Measurements from ENCODE around the gene ZCCHC3.

The ZCCHC3 gene

DNA sequence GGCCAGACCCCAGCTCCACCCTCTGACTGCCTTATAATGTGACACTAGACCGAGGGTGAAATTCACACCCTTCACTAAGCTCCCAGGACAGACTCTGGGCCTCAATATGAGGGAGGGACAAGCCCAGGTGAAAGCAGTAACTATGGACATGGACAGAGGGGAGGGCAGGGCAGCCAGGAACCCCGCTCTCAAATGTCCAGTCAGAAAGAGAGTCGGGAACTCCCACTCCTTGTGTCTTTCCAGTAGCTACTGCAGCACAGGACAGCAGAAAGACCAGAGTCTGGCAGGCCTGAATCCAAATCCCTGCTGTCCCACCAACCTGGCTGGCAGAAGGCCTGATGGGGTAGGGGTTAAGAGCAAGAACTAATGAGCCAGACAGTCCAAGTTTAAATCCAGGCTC, 13.2 kb upstream of the ZCCHC3 start:
- DNase-seq, result no peak

- no peak for DNase-seq
Measured at GRCh38 chr20:286508-286907, 10.9 kb upstream of the ZCCHC3 start.

- no peak for DNase-seq
Measured at GRCh38 chr20:288956-289692, 8.2 kb upstream of the ZCCHC3 start.

- DNase-seq, result no peak
Measured at GRCh38 chr20:289693-290083, 7.7 kb upstream of the ZCCHC3 start.

DNA sequence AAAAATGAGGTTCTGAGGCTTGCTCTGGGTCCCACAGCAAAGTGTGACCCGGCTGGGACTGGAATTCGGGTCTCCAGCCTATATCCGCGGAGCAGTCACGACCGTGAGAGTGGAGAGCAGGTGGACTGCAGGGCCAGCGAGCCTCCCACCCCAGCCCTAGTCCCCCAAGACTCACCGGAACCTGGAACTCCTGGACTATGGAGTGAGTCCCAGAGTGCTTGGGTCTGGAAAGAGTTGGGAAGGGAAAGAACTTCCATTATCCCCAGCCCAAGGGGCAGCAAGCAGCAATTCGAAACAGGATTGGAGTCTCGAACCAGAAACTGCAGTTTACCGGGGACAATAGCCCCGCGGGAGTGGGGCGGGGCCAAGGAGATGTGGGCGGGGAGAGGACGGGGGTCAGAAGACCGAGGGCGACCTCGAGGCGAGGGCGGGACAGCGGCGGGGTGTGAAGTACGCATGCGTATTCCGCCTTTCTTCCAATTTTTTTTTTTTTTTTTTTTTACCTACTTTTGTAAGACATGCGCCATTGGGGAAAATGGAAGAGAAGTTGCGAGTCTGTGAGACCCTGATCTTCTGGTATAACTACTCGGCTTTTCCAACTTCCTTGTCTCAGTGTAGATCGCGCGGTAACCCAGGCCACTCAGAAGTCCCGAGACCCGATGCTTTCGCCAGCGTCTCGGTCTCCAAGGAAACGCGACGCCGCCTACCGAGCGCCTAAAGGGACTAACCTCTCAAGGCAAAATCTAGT, 7.1 kb upstream of the ZCCHC3 start, which contains the start of gene C20orf96:
Gene C20orf96 (minus strand): TSS at position 667 of the 748 bp plus-strand sequence. CDS start 140 bp downstream, at position 527.
- DNase-seq, result peak; percentile 75

DNA sequence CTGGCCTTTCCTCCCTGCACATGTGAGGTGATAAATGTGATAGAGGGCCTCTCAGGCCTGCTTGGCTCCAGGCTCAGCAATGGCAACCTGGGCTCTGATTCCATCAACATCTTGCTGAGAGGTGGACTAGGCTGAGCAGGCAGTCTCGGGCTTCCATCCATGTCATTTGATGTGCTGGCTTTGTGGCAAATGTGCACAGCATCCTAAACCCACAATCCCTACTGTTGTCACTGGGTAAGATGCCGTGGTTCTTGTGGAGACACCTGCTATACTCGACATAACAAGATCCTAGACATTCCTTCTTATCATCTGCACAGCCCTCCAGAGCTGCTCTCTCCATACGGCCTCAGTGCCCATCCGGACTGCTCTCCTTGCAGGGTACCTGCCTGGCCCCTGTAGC, 2.8 kb upstream of the ZCCHC3 start:
- no peak for DNase-seq

- no peak for DNase-seq
Measured at GRCh38 chr20:295804-296203, 1.6 kb upstream of the ZCCHC3 start.

DNA sequence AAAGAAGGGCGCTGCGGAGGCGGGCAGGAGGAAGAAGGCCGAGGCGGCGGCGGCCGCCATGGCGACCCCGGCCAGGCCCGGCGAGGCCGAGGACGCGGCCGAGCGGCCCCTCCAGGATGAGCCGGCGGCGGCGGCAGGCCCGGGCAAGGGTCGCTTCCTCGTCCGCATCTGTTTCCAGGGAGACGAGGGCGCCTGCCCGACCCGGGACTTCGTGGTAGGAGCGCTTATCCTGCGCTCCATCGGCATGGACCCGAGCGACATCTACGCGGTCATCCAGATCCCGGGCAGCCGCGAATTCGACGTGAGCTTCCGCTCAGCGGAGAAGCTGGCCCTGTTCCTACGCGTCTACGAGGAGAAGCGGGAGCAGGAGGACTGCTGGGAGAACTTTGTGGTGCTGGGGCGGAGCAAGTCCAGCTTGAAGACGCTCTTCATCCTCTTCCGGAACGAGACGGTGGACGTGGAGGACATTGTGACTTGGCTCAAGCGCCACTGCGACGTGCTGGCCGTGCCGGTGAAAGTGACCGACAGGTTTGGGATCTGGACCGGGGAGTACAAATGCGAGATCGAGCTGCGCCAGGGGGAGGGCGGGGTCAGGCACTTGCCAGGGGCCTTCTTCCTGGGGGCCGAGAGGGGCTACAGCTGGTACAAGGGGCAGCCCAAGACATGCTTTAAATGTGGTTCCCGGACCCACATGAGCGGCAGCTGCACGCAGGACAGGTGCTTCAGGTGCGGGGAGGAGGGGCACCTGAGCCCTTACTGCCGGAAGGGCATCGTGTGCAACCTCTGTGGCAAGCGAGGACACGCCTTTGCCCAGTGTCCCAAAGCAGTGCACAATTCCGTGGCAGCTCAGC, 780 bp downstream of the ZCCHC3 start:
- peak; percentile 40 for DNase-seq

DNA sequence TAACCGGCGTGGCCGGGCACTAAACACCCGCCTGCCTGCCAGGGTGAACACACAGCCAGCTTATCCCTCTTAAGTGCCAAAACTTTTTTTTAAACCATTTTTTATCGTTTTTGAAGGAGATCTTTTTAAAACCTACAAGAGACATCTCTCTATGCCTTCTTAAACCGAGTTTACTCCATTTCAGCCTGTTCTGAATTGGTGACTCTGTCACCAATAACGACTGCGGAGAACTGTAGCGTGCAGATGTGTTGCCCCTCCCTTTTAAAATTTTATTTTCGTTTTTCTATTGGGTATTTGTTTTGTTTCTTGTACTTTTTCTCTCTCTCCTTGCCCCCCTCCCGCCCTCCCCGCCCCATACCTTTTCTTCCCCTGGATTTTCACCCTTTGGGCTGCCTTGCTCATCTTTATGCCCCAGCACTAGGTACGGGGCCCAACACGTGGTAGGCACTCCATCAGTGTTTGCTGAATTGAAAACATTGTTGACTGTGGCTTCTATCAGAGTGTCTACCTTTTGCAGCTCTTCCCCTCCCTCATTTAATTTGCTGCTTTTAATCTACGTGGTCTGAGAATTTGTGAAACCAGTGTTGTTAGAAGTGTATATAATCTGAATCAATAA, 1.5 kb downstream of the ZCCHC3 start:
- no peak for DNase-seq

DNA sequence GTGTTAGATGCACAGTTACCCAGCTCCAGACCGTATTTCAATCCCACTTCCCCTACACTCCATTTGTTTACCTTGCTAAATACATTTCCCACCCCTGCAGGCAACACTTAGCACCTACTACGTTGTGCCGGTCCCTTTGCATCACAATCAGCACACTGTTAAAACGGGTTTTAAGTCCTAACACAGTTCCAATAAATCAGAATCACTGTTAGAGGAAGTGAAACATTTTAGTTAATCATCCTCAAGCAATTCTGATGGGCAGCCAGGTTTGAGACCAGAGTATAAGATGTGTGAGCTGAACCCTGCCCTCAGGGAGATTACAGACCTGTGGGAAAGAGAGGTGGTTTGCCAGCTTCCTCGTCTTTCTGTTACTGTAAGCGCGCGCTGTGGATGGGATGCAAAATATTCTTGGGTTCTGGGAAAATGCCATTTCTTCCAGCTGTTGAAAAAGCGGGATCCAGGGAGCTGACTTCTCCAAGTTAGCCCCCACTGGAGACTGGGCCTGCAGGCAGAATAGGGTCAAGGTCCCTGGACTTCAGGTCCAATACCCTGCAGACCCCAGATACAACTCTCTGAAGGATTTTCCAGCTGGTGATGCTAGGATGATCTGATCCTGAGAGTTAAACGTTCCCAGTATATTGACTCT, 3.1 kb downstream of the ZCCHC3 start:
- DNase-seq, result no peak

- DNase-seq, result no peak
Measured at GRCh38 chr20:301886-302848, 4.8 kb downstream of the ZCCHC3 start.

GRCh38 chr20:305745-306144, 8.4 kb downstream of the ZCCHC3 start:
- no peak for DNase-seq

DNA sequence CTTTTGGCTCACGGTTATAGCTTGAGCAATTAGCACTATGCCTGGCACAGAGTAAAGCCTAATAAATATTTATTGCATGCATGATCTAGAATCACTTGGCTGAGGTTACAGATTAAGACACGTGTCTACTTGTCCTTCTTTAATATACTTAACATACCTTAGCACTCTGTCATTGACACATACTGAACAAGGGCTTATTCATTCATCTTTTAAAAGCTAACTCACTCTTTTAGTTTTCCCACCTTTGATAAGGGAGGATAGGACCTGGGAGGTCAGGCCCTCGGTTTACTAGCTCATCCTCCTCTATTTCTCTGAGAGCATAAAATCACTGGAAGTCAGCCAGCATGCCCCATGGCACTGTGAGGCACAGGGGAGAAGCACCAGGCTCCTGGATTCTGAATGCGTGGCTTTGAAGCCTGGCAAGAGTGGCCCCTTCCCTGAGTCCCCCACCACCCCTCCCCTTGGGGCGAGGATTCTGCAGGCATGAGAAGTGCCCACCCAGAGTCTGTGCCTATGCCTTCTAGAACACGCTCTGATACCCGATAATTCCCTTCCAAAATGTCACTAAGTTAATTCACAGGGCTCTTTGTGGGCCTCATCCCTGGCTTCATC, 11.2 kb downstream of the ZCCHC3 start:
- DNase-seq, result no peak

DNA sequence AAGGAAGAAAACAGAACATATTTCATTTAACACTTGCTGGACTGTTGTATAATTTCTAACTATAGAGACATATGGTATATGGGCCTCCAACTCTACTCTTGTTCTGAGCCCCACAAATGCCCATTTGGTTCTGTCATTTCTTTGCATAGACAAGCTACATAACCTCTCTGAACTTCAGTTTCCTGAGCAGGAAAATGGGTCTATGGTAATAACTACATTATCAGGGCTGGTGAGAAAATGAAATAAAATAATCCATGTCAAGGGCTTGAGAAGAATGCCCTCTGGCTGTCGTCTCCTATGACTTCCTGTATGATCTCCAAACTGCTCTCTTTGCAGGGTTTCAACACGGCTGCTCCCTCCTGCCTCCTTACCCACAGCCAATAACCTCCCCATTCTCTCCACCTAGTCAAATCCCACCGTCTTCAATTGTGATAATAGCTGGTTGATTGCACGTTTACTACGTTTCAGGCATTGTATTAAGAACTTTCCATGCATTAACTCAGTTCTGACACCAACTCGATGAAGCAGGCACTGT, 12.0 kb downstream of the ZCCHC3 start:
- DNase-seq, result no peak

GRCh38 chr20:309841-310644, 12.7 kb downstream of the ZCCHC3 start:
- peak; percentile 57 for DNase-seq

GRCh38 chr20:310645-311044, 13.3 kb downstream of the ZCCHC3 start:
- no peak for DNase-seq

DNA sequence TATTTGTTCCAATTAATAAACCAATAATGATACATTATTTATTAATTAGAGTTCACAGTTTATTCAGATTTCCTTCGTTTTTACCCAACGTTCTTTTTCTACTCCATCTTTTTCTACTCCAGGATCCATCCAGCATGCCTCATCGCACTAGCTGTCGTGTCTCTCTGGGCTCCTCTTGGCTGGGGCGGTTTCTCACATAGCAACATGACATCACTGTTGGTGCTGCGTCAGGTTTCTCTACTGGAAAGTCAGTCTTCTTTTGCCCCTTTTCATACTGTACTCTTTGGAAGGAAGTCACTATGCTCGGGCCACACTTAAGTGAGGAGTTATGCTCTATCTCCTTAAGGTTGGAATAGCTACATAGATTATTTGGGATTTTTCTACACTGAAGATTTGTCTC, 14.2 kb downstream of the ZCCHC3 start:
- no peak for DNase-seq

DNA sequence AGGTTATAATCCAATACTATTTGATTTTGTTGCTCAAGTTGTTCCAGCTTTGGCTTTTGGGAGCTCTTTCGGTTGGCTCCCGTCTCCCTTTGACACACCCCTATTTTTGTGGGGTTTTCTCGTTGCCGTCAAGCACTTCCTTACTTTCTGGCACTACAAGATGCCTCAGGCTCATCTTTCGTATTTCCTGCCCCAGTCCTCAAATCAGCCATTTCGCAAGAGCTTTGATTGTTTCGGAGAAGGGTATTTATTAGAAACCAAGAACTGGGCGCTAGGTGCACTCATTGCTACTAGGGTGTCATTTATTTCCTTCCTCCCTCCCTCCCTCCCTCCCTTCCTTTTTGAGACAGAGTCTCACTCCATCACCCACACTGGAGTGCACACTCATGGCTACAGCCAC, 14.7 kb downstream of the ZCCHC3 start:
- DNase-seq, result no peak

GRCh38 chr20:312866-313265, 15.5 kb downstream of the ZCCHC3 start:
- DNase-seq, result no peak

- DNase-seq, result no peak
Measured at GRCh38 chr20:313402-313801, 16.0 kb downstream of the ZCCHC3 start.
